GM19035 (cell line): ENCODE data around the gene CLEC10A.

Source experiments
- ATAC-seq: cut with Tn5 transposase; IDR thresholded peaks from one replicate; pipeline ENCODE4 v1.9.1; 2021; ENCODE audit not compliant: unreplicated experiment

The CLEC10A gene

DNA sequence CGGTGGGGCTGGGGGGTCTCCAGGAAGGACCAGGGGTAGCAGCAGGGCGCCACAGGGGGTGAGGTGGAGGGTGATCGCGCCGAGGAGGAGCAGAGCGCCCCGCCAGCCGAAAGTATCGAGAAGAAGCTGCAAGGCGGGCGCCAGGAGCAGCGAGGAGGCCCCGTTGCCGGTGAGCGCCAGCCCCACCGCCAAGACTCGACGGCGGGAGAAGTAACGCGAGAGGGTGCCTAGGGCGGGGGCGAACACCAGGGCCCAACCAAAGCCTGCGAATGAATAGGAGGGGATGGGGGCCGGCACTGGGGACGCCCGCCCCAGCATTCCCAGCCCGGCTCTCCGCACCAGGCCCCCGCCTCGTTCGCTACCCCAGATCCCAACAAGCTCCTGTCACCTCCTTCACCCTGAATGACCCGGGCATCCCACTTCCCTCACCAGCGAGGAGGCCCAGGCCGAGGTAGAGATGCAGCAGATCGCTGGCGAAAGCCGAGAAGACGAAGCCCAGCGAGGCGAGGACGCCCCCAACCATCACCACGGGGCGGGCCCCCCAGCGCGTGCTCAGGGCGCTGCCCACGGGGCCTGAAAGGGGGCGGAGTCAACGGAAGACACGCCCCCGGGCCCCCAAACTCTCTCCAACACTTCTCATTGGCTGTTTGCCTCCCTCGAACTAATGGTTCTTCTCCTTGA, 37.4 kb downstream of the CLEC10A start:
- ATAC-seq = no peak

- no peak for ATAC-seq
Observed at GRCh38 chr17:7041607-7042500, 38.2 kb downstream of the CLEC10A start.

GRCh38 chr17:7039832-7040231, 40.2 kb downstream of the CLEC10A start:
- no peak for ATAC-seq

DNA sequence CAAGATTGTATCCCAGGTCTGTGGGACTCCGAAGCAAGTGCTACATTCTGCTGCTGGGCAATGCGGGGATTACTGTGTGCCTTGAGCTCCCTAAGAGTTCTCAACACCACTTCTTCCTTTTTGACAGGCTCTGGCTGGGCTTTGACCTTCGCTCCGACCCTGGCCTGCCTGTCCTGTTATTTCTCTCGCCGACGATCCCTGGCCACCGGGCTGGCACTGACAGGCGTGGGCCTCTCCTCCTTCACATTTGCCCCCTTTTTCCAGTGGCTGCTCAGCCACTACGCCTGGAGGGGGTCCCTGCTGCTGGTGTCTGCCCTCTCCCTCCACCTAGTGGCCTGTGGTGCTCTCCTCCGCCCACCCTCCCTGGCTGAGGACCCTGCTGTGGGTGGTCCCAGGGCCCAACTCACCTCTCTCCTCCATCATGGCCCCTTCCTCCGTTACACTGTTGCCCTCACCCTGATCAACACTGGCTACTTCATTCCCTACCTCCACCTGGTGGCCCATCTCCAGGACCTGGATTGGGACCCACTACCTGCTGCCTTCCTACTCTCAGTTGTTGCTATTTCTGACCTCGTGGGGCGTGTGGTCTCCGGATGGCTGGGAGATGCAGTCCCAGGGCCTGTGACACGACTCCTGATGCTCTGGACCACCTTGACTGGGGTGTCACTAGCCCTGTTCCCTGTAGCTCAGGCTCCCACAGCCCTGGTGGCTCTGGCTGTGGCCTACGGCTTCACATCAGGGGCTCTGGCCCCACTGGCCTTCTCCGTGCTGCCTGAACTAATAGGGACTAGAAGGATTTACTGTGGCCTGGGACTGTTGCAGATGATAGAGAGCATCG, 41.8 kb downstream of the CLEC10A start:
- no peak for ATAC-seq

- peak; percentile 92 for ATAC-seq
Observed at GRCh38 chr17:7035591-7036368, 44.3 kb downstream of the CLEC10A start, which contains the start of gene SLC16A13. TSS of gene SLC16A13 (plus strand) at chr17:7036015. CDS start at chr17:7036383, 368 bp downstream.

DNA sequence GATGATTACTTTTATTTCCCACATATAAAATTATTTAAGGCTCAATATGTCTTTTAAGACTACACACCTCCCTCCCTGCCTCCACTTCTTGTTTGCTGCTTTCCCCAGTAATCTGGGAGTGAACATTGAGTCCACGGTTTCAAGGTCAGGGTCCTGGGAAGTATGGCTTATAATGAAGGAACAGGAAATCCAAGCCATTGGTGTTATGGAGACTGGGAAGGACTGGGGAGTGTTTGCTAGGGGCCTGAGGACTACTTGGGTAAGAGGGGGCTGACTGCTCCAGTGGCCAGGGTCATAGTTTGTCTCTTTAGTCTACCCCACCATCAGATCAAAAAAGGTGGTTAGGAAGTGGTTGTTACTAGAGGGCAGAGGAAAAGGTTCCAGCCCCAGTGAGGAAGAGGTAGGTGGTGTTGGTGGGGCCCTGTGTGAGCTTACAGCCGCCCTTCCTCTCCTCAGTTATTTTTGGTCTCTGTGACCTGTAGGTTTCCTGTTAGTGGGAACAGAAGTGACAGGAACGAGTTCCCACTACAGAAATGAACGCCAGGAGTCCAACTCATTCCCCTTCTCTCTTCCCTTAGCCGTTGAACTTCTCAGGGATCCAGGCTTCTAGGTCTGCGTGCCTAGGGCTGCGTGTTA, 45.0 kb downstream of the CLEC10A start:
- ATAC-seq = peak; percentile 14

- no peak for ATAC-seq
Observed at GRCh38 chr17:7029659-7030058, 50.4 kb downstream of the CLEC10A start.

DNA sequence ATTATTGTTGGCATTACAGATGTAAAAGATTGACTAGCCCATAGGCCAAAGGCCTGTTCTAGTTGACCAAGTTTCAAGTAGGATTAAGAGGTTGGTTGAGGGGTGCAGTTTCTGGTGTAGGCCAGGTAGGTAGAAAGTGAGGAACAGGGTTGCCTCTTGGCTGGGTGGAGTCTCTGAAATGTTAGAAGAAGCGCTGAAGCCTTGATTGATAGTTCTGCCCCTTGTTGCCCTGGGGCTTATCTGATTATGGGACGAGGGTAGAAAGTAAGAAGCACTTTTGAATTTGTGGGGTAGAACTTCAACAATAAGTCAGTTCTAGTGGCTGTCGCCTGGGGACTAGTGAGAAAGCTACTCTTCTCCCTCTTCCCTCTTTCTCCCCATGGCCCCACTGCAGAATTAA, 51.0 kb downstream of the CLEC10A start:
- ATAC-seq = no peak

DNA sequence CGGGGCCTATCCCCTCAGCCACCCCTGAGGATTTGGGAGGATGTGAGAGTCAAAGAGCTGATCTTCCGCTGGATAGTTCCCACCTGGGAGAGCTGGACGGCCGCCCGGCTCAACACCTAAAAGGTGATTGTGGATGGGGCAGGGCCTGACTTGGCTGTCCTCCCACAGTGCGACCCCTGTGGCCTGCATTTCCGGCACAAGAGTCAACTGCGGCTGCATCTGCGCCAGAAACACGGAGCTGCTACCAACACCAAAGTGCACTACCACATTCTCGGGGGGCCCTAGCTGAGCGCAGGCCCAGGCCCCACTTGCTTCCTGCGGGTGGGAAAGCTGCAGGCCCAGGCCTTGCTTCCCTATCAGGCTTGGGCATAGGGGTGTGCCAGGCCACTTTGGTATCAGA, 52.7 kb downstream of the CLEC10A start:
- no peak for ATAC-seq

- no peak for ATAC-seq
Observed at GRCh38 chr17:7026471-7027115, 53.5 kb downstream of the CLEC10A start.

- no peak for ATAC-seq
Observed at GRCh38 chr17:7025245-7025644, 54.8 kb downstream of the CLEC10A start.
